Measurements from ENCODE around the gene POLR2J2.
"Not testable (repeated sequence)": the region's sequence is repeated elsewhere in the genome, so short reads cannot be mapped to it uniquely, and the experiment has no call there.

- TF ChIP-seq CTCF (IDR thresholded peaks at IDR 0.05; ENCODE audit: borderline replicate concordance, extremely low read depth, low read length, poor library complexity, severe bottlenecking); EZH2 (IDR thresholded peaks at IDR 0.05; ENCODE audit: borderline replicate concordance, low read depth, low read length, severe bottlenecking): not testable (repeated sequence)
These were observed 41.7 kb upstream of the POLR2J2 start for GRCh38 chr7:102713011-102713690.
